GM18873 (cell line): ENCODE results near the gene GRHL3.
A peak's percentile ranks its signal among the peaks of the same experiment; 100 is the strongest.

Source experiments
- ATAC-seq: cut with Tn5 transposase; IDR thresholded peaks from one replicate; pipeline ENCODE4 v1.9.1; 2021; ENCODE audit warnings: mild to moderate bottlenecking, moderate library complexity, moderate number of reproducible peaks; ENCODE audit not compliant: unreplicated experiment, low FRiP score

Gene GRHL3

GRCh38 chr1:24390924-24391782, 72.0 kb downstream of the GRHL3 start:
- ATAC-seq = no peak

GRCh38 chr1:24391882-24392603, 72.9 kb downstream of the GRHL3 start:
- ATAC-seq = peak; percentile 72

- no peak for ATAC-seq
Observed at GRCh38 chr1:24392604-24392946, 73.4 kb downstream of the GRHL3 start.

GRCh38 chr1:24392982-24393650, 74.0 kb downstream of the GRHL3 start:
- no peak for ATAC-seq

- ATAC-seq = no peak
Observed at GRCh38 chr1:24393892-24394291, 74.7 kb downstream of the GRHL3 start.

- no peak for ATAC-seq
Observed at GRCh38 chr1:24400065-24400464, 80.9 kb downstream of the GRHL3 start.

GRCh38 chr1:24403806-24404205, 84.6 kb downstream of the GRHL3 start:
- ATAC-seq = no peak
